H9 (cell line): ENCODE data around the gene CLCNKB. TPM values are rescaled to one million over a fixed set of nuclear protein-coding genes. Genes with fewer than 3 reads are reported as not detected.
"Not testable (repeated sequence)": the region's sequence is repeated elsewhere in the genome, so short reads cannot be mapped to it uniquely, and the experiment has no call there.

Experiments used
- DNase-seq: peaks from one replicate; pipeline ENCODE4 v3.0.0-alpha.2; 2017
- H2AFZ ChIP-seq: one replicate; pipeline ENCODE4 v1.6.1; 2013; ENCODE audit warnings: mild to moderate bottlenecking, low read length, control low read depth, moderate library complexity
- H2AK5ac ChIP-seq: 2 replicates; pipeline ENCODE4 v1.6.1; 2013; ENCODE audit warnings: low read length, control low read depth, mixed read lengths; ENCODE audit not compliant: insufficient read length
- H2BK120ac ChIP-seq: one replicate; pipeline ENCODE4 v1.6.1; 2013; ENCODE audit warnings: low read depth, mild to moderate bottlenecking, low read length, control low read depth, inconsistent platforms; ENCODE audit not compliant: poor library complexity, severe bottlenecking
- H2BK12ac ChIP-seq: 2 replicates; pipeline ENCODE4 v1.6.1; 2013; ENCODE audit warnings: low read length, control low read depth, mixed read lengths, low read depth; ENCODE audit not compliant: insufficient read length
- H2BK15ac ChIP-seq: 2 replicates; pipeline ENCODE4 v1.6.1; 2013; ENCODE audit warnings: low read depth, low read length, control low read depth
- H2BK20ac ChIP-seq: one replicate; pipeline ENCODE4 v1.6.1; 2013; ENCODE audit warnings: low read depth, mild to moderate bottlenecking, low read length, control low read depth, inconsistent platforms; ENCODE audit not compliant: poor library complexity, severe bottlenecking
- H2BK5ac ChIP-seq: 2 replicates; pipeline ENCODE4 v1.6.1; 2013; ENCODE audit warnings: low read length, control low read depth, mixed read lengths; ENCODE audit not compliant: insufficient read length
- H3K14ac ChIP-seq: 2 replicates; pipeline ENCODE4 v1.6.1; 2013; ENCODE audit warnings: low read length, control low read depth; ENCODE audit not compliant: insufficient read depth
- H3K18ac ChIP-seq: 2 replicates; pipeline ENCODE4 v1.6.1; 2013; ENCODE audit warnings: low read depth, mild to moderate bottlenecking, mixed read lengths, low read length, control low read depth; ENCODE audit not compliant: insufficient read length
- H3K23ac ChIP-seq: 2 replicates; pipeline ENCODE4 v1.6.1; 2013; ENCODE audit warnings: low read length, control low read depth, mixed read lengths, low read depth; ENCODE audit not compliant: insufficient read length
- H3K23me2 ChIP-seq: 2 replicates; pipeline ENCODE4 v1.6.1; 2013; ENCODE audit warnings: low read depth, mild to moderate bottlenecking, mixed read lengths, low read length, control low read depth; ENCODE audit not compliant: insufficient read length, poor library complexity, severe bottlenecking
- H3K27ac ChIP-seq: 2 replicates; pipeline ENCODE4 v1.5.1; 2013; ENCODE audit warnings: low read length, control low read depth, mixed read lengths, low read depth; ENCODE audit not compliant: insufficient read length
- H3K27me3 ChIP-seq: 2 replicates; pipeline ENCODE4 v1.6.1; 2013; ENCODE audit warnings: low read length, control low read depth, inconsistent platforms; ENCODE audit not compliant: insufficient read depth
- H3K4ac ChIP-seq: 2 replicates; pipeline ENCODE4 v1.6.1; 2013; ENCODE audit warnings: low read depth, mild to moderate bottlenecking, control low read depth, inconsistent platforms, low read length, moderate library complexity
- H3K4me1 ChIP-seq: 2 replicates; pipeline ENCODE4 v1.6.1; 2013; ENCODE audit warnings: low read length, control low read depth, inconsistent platforms; ENCODE audit not compliant: insufficient read depth
- H3K4me2 ChIP-seq: 2 replicates; pipeline ENCODE4 v1.6.1; 2013; ENCODE audit warnings: low read length, control low read depth, mixed read lengths; ENCODE audit not compliant: insufficient read length, insufficient read depth
- H3K56ac ChIP-seq: 2 replicates; pipeline ENCODE4 v1.6.1; 2013; ENCODE audit warnings: low read depth, mild to moderate bottlenecking, mixed read lengths, low read length, control low read depth; ENCODE audit not compliant: insufficient read length
- H3K79me1 ChIP-seq: 2 replicates; pipeline ENCODE4 v1.6.1; 2013; ENCODE audit warnings: low read depth, mild to moderate bottlenecking, moderate library complexity, low read length, control low read depth, inconsistent platforms; ENCODE audit not compliant: insufficient read depth, poor library complexity, severe bottlenecking
- H3K79me2 ChIP-seq: 2 replicates; pipeline ENCODE4 v1.6.1; 2013; ENCODE audit warnings: low read length, control low read depth, inconsistent platforms; ENCODE audit not compliant: insufficient read depth
- H3K9ac ChIP-seq: 2 replicates; pipeline ENCODE4 v1.6.1; 2013; ENCODE audit warnings: low read length, control low read depth, mixed read lengths; ENCODE audit not compliant: insufficient read length; ENCODE audit errors: extremely low read depth
- H3K9me3 ChIP-seq: one replicate; pipeline ENCODE4 v1.6.1; 2013; ENCODE audit warnings: low read depth, low read length, inconsistent platforms; ENCODE audit not compliant: control insufficient read depth
- H3T11ph ChIP-seq: one replicate; pipeline ENCODE4 v1.6.1; 2013; ENCODE audit warnings: mild to moderate bottlenecking, low read length, control low read depth, inconsistent platforms
- H4K20me1 ChIP-seq: one replicate; pipeline ENCODE4 v1.6.1; 2013; ENCODE audit not compliant: control insufficient read depth, insufficient read length, insufficient read depth
- H4K5ac ChIP-seq: 2 replicates; pipeline ENCODE4 v1.6.1; 2013; ENCODE audit warnings: low read depth, mild to moderate bottlenecking, mixed read lengths, low read length, control low read depth; ENCODE audit not compliant: insufficient read length
- H4K8ac ChIP-seq: replicated peaks from 2 replicates; pipeline ENCODE4 v1.6.1; 2013; ENCODE audit warnings: low read length, control low read depth, mixed read lengths, low read depth; ENCODE audit not compliant: insufficient read length
- H4K91ac ChIP-seq: 2 replicates; pipeline ENCODE4 v1.6.1; 2013; ENCODE audit warnings: low read depth, mild to moderate bottlenecking, moderate library complexity, mixed read lengths, low read length, control low read depth; ENCODE audit not compliant: insufficient read length
- H3K27ac Mint-ChIP-seq, 3 experiments: 2 replicates in 2 of 3; 3 replicates in 1 of 3; pipeline ENCODE4 v1.8.0; 2020 to 2021; ENCODE audit warnings: mixed read lengths in 3 of 3, mild to moderate bottlenecking in 1 of 3, moderate library complexity in 1 of 3
- H3K27me3 Mint-ChIP-seq: 2 replicates; pipeline ENCODE4 v1.8.0; 2021; ENCODE audit warnings: low read depth, mild to moderate bottlenecking, moderate library complexity, mixed read lengths
- H3K36me3 Mint-ChIP-seq, 3 experiments: 2 replicates in 2 of 3; 3 replicates in 1 of 3; pipeline ENCODE4 v1.8.0; 2020 to 2021; ENCODE audit warnings: low read depth in 3 of 3, mixed read lengths in 3 of 3; ENCODE audit not compliant: insufficient read depth in 1 of 3
- H3K4me1 Mint-ChIP-seq, 2 experiments: 2 replicates each; pipeline ENCODE4 v1.8.0; 2020; ENCODE audit warnings: mixed read lengths in 2 of 2
- H3K4me3 Mint-ChIP-seq, 2 experiments: 2 replicates in 1 of 2; 3 replicates in 1 of 2; pipeline ENCODE4 v1.8.0; 2020 to 2021; ENCODE audit warnings: mild to moderate bottlenecking in 2 of 2, mixed read lengths in 2 of 2, moderate library complexity in 1 of 2
- H3K9me3 Mint-ChIP-seq, 2 experiments: 2 replicates in 1 of 2; 3 replicates in 1 of 2; pipeline ENCODE4 v1.8.0; 2020; ENCODE audit warnings: mild to moderate bottlenecking in 2 of 2, mixed read lengths in 2 of 2, moderate library complexity in 1 of 2
- WGBS: extraction: QIAGEN DNeasy Blood & Tissue Kit; methylation state at CpG from one replicate; pipeline ENCODE4 v1.1.7; 2013; ENCODE audit warnings: missing lambda C conversion rate, low lambda C conversion rate, mixed read lengths; ENCODE audit not compliant: insufficient read length; ENCODE audit errors: extremely low coverage; 5-methylcytosine and 5-hydroxymethylcytosine counted together
- total RNA-seq: library from RNA; stranded (reverse); gene quantifications from 2 replicates; pipeline ENCODE4 v1.2.1, GENCODE V29; 2021
- TF ChIP-seq, protein P1 (sequence below): fragments of 200-600 bp; sonication (generic); conservative IDR thresholded peaks from 3 replicates; pipeline ENCODE4 v1.8.0; 2021; ENCODE audit warnings: antibody characterized with exemption, mild to moderate bottlenecking

CLCNKB gene
- total RNA-seq, 1 experiment from 2014 or later, result 1.7 TPM

DNA sequence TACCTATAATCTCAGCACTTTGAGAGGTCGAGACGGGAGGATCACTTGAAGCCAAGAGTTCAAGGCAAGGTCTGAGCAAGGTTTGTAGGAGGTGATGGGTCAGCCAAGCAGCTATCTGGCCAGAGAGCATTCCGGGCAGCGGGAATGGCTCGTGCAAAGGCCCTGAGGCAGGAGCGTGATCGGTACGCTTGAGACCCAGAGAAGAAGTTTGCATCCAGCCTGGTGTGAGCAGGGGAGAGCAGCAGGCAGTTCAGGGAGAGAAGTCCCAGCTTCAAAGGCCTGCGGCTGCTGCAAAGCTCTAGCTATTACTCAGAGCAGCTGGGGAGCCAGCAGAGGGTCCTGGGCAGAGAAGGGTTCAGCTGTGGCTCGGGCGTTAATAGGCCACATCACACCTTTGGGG lies 44.7 kb upstream of the CLCNKB start:
- no peak overlapping the region for H2AK5ac ChIP-seq
- TF ChIP-seq, protein P1, sequence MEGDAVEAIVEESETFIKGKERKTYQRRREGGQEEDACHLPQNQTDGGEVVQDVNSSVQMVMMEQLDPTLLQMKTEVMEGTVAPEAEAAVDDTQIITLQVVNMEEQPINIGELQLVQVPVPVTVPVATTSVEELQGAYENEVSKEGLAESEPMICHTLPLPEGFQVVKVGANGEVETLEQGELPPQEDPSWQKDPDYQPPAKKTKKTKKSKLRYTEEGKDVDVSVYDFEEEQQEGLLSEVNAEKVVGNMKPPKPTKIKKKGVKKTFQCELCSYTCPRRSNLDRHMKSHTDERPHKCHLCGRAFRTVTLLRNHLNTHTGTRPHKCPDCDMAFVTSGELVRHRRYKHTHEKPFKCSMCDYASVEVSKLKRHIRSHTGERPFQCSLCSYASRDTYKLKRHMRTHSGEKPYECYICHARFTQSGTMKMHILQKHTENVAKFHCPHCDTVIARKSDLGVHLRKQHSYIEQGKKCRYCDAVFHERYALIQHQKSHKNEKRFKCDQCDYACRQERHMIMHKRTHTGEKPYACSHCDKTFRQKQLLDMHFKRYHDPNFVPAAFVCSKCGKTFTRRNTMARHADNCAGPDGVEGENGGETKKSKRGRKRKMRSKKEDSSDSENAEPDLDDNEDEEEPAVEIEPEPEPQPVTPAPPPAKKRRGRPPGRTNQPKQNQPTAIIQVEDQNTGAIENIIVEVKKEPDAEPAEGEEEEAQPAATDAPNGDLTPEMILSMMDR, result no peak
- no peaks in the 10 kb centered on the region for H3K79me2 ChIP-seq
- H3K9ac ChIP-seq, result no peak overlapping the region
- H3K23ac ChIP-seq, result no peak overlapping the region
- no peaks in the 10 kb centered on the region for H3K9me3 ChIP-seq
- H4K8ac ChIP-seq, result no peak overlapping the region
- WGBS, result no CpG with 5 or more reads among the region's 11 CpGs
- no peak overlapping the region for H2BK20ac ChIP-seq
- H2BK120ac ChIP-seq, result no peak overlapping the region
- no peak overlapping the region for H3K27ac ChIP-seq
- H3K27me3 ChIP-seq, result no peaks in the 10 kb centered on the region
- H4K5ac ChIP-seq, result no peak overlapping the region
- no peaks in the 10 kb centered on the region for H3K23me2 ChIP-seq
- no peak overlapping the region for H3K14ac ChIP-seq
- H3K9me3 Mint-ChIP-seq, result no peaks in the 10 kb centered on the region
- H4K20me1 ChIP-seq, result no peaks in the 10 kb centered on the region
- no peaks in the 10 kb centered on the region for H3K36me3 Mint-ChIP-seq
- no peak overlapping the region for H2BK12ac ChIP-seq
- no peak overlapping the region for H2BK15ac ChIP-seq
- H3T11ph ChIP-seq, result no peak overlapping the region
- no peak overlapping the region for H3K4ac ChIP-seq
- no peak overlapping the region for H3K4me2 ChIP-seq
- H3K4me1 Mint-ChIP-seq, result peaks cover 2 to 4% of the 10 kb centered on the region in 2 experiments; a peak in 1 of 4 replicates
- H2AFZ ChIP-seq, result no peak overlapping the region
- no peak for DNase-seq
- no peak overlapping the region for H2BK5ac ChIP-seq
- H3K4me1 ChIP-seq, result no peaks in the 10 kb centered on the region
- no peaks in the 10 kb centered on the region for H3K79me1 ChIP-seq
- H3K4me3 Mint-ChIP-seq, result no peak overlapping the region
- H3K27me3 Mint-ChIP-seq, result peaks cover 28% of the 10 kb centered on the region
- no peak overlapping the region for H3K56ac ChIP-seq
- no peak overlapping the region for H4K91ac ChIP-seq
- H3K27ac Mint-ChIP-seq, result no peak overlapping the region
- no peak overlapping the region for H3K18ac ChIP-seq

- H3K27me3 ChIP-seq, H4K8ac ChIP-seq, H2AK5ac ChIP-seq, H3T11ph ChIP-seq, H2BK20ac ChIP-seq, H3K4me1 Mint-ChIP-seq, H3K9me3 ChIP-seq, H2BK15ac ChIP-seq, H4K20me1 ChIP-seq, H3K23ac ChIP-seq, H3K4me2 ChIP-seq, H2BK120ac ChIP-seq, H3K27ac ChIP-seq, H3K23me2 ChIP-seq, H3K9me3 Mint-ChIP-seq, H3K4ac ChIP-seq, H3K14ac ChIP-seq, H3K36me3 Mint-ChIP-seq, H4K5ac ChIP-seq, DNase-seq, H3K4me3 Mint-ChIP-seq, H3K4me1 ChIP-seq, H3K79me1 ChIP-seq, H3K9ac ChIP-seq, H3K18ac ChIP-seq, H2AFZ ChIP-seq, H4K91ac ChIP-seq, H2BK5ac ChIP-seq, H3K56ac ChIP-seq, H2BK12ac ChIP-seq, H3K27ac Mint-ChIP-seq, H3K79me2 ChIP-seq: not testable (repeated sequence)
- peaks cover 44% of the 10 kb centered on the region for H3K27me3 Mint-ChIP-seq
- WGBS, result no CpG with 5 or more reads among the region's 10 CpGs
Observed at GRCh38 chr1:16001274-16001673, 42.3 kb upstream of the CLCNKB start.
